ENCODE results near the gene MYRIP.

GRCh38 chr3:40298075-40298474, 488.7 kb downstream of the MYRIP start:
- TF ChIP-seq EZH2phosphoT487 (IDR thresholded peaks at IDR 0.05; ENCODE audit: borderline replicate concordance) = no peak
- TF ChIP-seq POLR2A (IDR thresholded peaks at IDR 0.05; ENCODE audit: borderline replicate concordance, extremely low read depth, insufficient read depth, insufficient read length) = no peak
- TF ChIP-seq, protein P1, sequence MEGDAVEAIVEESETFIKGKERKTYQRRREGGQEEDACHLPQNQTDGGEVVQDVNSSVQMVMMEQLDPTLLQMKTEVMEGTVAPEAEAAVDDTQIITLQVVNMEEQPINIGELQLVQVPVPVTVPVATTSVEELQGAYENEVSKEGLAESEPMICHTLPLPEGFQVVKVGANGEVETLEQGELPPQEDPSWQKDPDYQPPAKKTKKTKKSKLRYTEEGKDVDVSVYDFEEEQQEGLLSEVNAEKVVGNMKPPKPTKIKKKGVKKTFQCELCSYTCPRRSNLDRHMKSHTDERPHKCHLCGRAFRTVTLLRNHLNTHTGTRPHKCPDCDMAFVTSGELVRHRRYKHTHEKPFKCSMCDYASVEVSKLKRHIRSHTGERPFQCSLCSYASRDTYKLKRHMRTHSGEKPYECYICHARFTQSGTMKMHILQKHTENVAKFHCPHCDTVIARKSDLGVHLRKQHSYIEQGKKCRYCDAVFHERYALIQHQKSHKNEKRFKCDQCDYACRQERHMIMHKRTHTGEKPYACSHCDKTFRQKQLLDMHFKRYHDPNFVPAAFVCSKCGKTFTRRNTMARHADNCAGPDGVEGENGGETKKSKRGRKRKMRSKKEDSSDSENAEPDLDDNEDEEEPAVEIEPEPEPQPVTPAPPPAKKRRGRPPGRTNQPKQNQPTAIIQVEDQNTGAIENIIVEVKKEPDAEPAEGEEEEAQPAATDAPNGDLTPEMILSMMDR (IDR thresholded peaks at IDR 0.05 in 2 of 3, conservative IDR thresholded peaks at IDR 0.05 in 1 of 3; ENCODE audit: borderline replicate concordance in 1 of 3, insufficient read depth in 1 of 3, low read depth in 2 of 3, low read length in 2 of 3) = no peak
- no peak for TF ChIP-seq RAD21 (IDR thresholded peaks at IDR 0.05; ENCODE audit: low read depth)
- no peak for TF ChIP-seq CEBPB (IDR thresholded peaks at IDR 0.05; ENCODE audit: low read depth)
- TF ChIP-seq, protein P2, sequence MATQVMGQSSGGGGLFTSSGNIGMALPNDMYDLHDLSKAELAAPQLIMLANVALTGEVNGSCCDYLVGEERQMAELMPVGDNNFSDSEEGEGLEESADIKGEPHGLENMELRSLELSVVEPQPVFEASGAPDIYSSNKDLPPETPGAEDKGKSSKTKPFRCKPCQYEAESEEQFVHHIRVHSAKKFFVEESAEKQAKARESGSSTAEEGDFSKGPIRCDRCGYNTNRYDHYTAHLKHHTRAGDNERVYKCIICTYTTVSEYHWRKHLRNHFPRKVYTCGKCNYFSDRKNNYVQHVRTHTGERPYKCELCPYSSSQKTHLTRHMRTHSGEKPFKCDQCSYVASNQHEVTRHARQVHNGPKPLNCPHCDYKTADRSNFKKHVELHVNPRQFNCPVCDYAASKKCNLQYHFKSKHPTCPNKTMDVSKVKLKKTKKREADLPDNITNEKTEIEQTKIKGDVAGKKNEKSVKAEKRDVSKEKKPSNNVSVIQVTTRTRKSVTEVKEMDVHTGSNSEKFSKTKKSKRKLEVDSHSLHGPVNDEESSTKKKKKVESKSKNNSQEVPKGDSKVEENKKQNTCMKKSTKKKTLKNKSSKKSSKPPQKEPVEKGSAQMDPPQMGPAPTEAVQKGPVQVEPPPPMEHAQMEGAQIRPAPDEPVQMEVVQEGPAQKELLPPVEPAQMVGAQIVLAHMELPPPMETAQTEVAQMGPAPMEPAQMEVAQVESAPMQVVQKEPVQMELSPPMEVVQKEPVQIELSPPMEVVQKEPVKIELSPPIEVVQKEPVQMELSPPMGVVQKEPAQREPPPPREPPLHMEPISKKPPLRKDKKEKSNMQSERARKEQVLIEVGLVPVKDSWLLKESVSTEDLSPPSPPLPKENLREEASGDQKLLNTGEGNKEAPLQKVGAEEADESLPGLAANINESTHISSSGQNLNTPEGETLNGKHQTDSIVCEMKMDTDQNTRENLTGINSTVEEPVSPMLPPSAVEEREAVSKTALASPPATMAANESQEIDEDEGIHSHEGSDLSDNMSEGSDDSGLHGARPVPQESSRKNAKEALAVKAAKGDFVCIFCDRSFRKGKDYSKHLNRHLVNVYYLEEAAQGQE (IDR thresholded peaks at IDR 0.05; ENCODE audit: low read depth) = no peak

All from HCT116 (cell line).